MG63 (cell line): Measurements from ENCODE around the gene MARK4. TPM values are rescaled to one million over a fixed set of nuclear protein-coding genes. Genes with fewer than 3 reads are reported as not detected.
A peak's percentile ranks its signal among the peaks of the same experiment; 100 is the strongest.
"Not testable (repeated sequence)": the region's sequence is repeated elsewhere in the genome, so short reads cannot be mapped to it uniquely, and the experiment has no call there.

Experiments
- DNase-seq: peaks from one replicate; pipeline ENCODE4 v3.0.0-alpha.2; 2020
- H3K27me3 ChIP-seq: fragments of 250-450 bp; sonication (Bioruptor Pico); 2 replicates; pipeline ENCODE4 v1.5.1; 2020; ENCODE audit warnings: mild to moderate bottlenecking, moderate library complexity
- H3K36me3 ChIP-seq: fragments of 250-450 bp; sonication (Bioruptor Pico); 2 replicates; pipeline ENCODE4 v1.5.1; 2020; ENCODE audit warnings: mild to moderate bottlenecking, moderate library complexity
- H3K4me3 ChIP-seq: fragments of 250-450 bp; sonication (Bioruptor Pico); 2 replicates; pipeline ENCODE4 v1.5.1; 2020; ENCODE audit warnings: mild to moderate bottlenecking, moderate library complexity
- H3K9me3 ChIP-seq: fragments of 250-450 bp; sonication (Bioruptor Pico); 2 replicates; pipeline ENCODE4 v1.5.1; 2020; ENCODE audit warnings: mild to moderate bottlenecking, moderate library complexity
- total RNA-seq: library from RNA; depleted of rRNA; stranded (reverse); fragments of >200 nt; shearing (Covaris generic); gene quantifications from 2 replicates; pipeline ENCODE4 v1.2.3, GENCODE V29; 2014; ENCODE audit warnings: low replicate concordance; rRNA removed

MARK4 gene
- total RNA-seq: 10.1 and 12.0 TPM in 2 replicates

DNA sequence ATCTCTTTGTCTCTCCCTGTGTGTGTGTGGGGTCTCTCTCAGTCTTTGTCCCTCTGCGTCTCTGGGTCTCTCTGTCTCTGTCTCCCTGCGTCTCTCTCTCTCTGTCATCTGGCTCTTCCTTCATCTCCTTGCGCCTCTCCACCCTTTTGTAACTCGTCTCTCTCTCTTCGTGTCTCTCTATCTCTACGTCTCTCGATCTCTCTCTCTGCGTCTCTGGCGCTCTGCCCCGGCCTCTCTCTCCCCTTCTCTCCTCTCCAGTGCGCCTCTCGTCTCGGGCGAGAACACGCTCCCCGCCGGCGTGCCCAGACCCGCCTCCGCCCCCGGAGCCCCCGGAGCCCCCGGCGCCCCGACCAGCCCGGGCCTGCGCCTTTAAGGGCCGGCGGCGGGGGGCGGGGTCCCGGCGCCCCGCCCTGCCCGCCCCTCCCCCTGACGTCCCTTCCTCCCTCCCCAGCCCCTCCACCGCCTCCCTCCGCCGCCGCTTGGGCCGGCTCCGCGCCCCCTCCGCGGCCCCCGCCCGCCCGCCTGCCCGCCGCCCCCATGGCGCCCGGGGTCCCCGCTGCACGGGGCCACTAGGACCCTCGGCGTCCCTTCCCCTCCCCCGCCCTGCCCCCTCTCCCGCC, at the start of gene MARK4:
Gene MARK4 (plus strand): TSS at position 440 of the 620 bp plus-strand sequence. CDS start 318 bp downstream, outside the sequence.
- peak within 1 kb of the TSS; percentile 83 for H3K4me3 ChIP-seq
- peak; percentile 54 for DNase-seq
- H3K27me3 ChIP-seq: no peaks in the 10 kb centered on the region

DNA sequence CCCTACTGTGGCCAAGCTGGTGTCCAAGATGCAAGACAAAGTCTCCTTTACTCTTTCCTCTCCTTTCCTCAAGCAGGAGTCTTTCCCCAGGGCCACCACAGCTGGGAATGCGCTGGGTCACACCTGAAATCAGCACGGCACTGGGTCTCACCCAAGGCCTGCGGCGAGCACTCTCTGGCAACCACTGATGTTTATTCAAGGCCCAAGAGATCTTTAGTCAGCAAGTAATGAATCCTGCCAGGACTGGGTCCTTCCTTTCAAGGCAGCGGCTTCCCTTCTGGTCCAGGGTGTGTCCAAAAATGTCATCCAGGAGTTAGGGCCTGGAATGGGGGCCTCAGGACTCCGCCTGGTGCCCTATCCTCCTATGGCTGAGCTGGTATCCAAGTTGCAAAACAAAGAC, 48.4 kb upstream of the MARK4 start:
- no peaks in the 10 kb centered on the region for H3K36me3 ChIP-seq
- DNase-seq: peak; percentile 45
- no peak overlapping the region for H3K4me3 ChIP-seq
- H3K27me3 ChIP-seq: peaks cover 4% of the 10 kb centered on the region; the same call in 1 of the 2 replicates
- no peaks in the 10 kb centered on the region for H3K9me3 ChIP-seq

More for the DNA sequence above, at the start of gene MARK4:
- no peaks in the 10 kb centered on the region for H3K9me3 ChIP-seq
- peaks cover 21% of the 10 kb centered on the region for H3K36me3 ChIP-seq

DNA sequence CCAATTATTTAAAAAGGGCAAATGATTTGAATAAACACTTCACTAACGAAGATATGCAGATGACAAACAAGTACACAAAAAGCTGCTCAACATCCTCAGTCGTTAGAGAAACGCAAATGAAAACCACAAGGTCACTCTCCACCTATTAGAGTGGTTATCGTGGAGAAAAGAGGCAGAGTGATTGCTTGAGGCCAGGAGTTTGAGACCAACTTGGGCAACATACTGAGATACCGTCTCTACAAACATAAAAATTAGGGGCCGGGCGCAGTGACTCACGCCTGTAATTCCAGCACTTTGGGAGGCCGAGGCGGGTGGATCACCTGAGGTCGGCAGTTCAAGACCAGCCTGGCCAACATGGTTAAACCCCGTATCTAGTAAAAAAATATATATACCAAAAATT, 45.3 kb upstream of the MARK4 start:
- H3K36me3 ChIP-seq: no peaks in the 10 kb centered on the region
- no peaks in the 10 kb centered on the region for H3K9me3 ChIP-seq
- DNase-seq: no peak
- no peaks in the 10 kb centered on the region for H3K27me3 ChIP-seq
- H3K4me3 ChIP-seq: no peak overlapping the region

DNA sequence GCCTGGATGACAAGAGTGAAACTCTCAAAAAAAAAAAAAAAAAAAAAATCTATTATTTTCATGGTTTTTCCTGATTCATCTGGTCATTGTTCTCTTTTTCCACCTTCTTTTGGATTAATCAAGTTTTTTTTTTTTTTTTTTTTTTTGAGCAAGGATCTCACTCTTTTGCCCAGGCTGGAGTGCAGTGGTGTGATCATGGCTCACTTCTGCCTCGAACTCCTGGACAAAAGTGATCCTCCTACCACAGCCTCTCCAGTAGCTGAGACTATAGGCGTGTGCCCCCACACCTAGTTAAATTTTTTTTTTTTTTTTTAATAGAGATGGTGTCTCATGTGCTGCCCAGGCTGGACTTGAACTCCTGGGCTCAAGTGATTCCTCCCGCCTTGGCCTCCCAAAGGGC, 44.7 kb upstream of the MARK4 start:
- no peak overlapping the region for H3K4me3 ChIP-seq
- DNase-seq: no peak
- H3K9me3 ChIP-seq: no peaks in the 10 kb centered on the region
- no peaks in the 10 kb centered on the region for H3K27me3 ChIP-seq
- H3K36me3 ChIP-seq: no peaks in the 10 kb centered on the region

DNA sequence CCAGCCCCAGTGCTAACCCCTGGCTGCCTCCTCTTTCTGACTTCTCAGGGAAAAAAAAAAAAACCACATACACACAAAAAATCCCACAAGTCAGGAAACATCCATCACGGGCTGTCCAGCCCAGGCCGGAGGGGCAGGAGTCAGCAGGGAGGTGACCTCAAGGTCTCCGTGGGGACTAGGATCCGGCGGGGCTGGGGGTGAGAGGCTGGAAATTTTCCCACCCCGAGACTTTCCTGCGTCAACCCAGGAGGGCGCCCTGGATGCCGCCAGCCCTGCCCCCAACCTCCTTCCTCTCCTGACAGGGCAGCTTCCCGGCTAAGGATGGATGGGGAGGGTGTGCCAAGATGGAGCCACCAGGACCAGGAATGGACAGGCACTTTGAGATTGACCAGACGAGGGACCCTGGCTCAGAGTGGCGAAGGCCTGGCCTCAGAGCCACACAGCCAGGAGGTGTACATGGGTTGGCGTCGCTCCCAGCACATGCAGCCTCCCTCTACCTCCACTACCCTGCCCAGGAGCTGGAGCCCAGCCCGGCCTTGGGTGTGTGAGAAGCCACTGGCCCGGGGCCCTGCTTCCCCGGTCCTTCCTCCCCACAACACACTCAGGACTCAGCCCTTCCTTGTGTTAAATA, 39.2 kb upstream of the MARK4 start:
- Histone ChIP-seq H3K36me3 (no peaks in the 10 kb centered on the region), H3K27me3 (no peaks in the 10 kb centered on the region; the same call in 1 of the 2 replicates), H3K9me3 (no peaks in the 10 kb centered on the region), H3K4me3 (no peak overlapping the region)
- DNase-seq: no peak

DNA sequence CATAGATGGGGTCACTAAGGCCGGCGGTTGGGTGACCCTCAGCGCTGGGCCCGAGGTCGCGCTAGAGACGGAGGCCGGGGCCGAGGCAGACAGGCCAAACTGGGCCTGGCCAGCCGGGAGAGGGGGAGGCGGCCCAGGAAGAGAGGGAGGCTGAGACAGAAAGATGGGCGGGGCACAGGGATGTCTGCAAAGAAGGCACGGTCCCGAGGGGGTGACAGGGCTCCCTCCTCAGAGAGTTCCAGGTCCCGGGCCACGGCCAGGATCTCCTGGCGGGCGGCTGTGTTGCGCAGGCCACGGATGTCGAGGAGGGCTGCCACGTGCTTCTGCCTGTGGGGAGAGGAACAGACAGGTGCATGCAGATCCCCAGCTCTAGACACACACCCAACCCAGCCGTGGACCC, 38.0 kb upstream of the MARK4 start:
- Histone ChIP-seq H3K27me3 (no peaks in the 10 kb centered on the region; the same call in 1 of the 2 replicates), H3K36me3 (no peaks in the 10 kb centered on the region), H3K9me3 (no peaks in the 10 kb centered on the region), H3K4me3 (no peak overlapping the region)
- DNase-seq: no peak

DNA sequence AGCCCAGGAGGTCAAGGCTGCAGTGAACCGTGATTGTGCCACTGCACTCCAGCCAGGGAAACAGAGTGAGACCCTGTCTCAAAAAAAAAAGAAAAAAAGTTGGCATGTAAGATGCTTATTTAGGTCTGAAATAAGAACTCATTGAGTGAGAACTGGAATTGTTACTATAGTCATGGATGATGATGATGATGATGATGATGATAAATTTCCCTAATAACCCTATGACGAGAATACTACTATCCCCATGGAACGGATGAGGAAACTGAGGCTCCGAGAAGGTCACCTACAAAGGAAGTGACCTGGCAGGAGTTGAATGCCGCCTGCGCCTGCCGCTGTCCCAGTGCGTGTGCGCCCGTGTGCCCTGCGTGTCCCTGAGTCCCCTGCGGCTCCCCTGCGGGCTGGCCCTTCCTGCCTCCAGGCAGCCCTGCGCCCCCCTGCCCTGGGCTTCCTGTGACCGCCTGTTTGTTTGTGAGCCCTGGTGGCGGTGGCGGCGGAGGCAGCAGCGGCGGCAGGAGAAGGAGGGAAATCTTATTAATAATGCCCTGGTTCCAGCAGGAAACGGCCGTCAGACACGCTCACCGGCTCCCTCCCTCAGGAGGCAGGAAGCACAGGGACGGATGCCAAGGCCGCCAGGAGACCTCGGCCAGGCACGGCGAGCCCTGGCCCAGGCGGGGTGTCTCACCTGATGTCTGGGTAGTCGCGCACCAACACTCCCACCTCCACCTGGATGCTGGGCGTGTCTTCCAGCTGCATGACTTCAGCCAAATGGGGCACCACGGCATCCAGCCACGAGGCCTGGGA, 35.5 kb upstream of the MARK4 start:
- no peak overlapping the region for H3K4me3 ChIP-seq
- H3K36me3 ChIP-seq: no peaks in the 10 kb centered on the region
- H3K9me3 ChIP-seq: no peaks in the 10 kb centered on the region
- DNase-seq: no peak
- H3K27me3 ChIP-seq: no peaks in the 10 kb centered on the region; the same call in 1 of the 2 replicates

DNA sequence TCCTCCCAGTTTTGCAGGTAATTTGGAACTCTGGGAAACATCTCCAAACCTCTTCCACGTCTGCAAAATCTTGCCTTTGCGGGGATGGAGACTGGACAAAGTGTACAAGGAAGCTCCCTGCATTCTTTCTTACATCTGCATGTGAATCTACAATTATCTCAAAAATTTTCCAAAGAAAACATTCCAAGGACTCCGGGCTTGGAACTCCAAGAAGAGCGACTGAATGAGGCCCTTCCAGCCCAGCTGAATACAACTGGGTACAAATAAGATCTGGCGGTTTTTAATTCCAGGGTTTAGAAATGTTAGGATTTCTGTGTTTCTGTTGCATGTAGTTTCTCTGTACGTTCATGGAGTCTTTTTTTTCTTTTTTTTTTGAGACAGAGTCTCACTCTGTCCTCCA, 34.4 kb upstream of the MARK4 start:
- Histone ChIP-seq H3K4me3 (no peak overlapping the region), H3K36me3 (no peaks in the 10 kb centered on the region), H3K9me3 (no peaks in the 10 kb centered on the region), H3K27me3 (no peaks in the 10 kb centered on the region; the same call in 1 of the 2 replicates)
- DNase-seq: no peak

DNA sequence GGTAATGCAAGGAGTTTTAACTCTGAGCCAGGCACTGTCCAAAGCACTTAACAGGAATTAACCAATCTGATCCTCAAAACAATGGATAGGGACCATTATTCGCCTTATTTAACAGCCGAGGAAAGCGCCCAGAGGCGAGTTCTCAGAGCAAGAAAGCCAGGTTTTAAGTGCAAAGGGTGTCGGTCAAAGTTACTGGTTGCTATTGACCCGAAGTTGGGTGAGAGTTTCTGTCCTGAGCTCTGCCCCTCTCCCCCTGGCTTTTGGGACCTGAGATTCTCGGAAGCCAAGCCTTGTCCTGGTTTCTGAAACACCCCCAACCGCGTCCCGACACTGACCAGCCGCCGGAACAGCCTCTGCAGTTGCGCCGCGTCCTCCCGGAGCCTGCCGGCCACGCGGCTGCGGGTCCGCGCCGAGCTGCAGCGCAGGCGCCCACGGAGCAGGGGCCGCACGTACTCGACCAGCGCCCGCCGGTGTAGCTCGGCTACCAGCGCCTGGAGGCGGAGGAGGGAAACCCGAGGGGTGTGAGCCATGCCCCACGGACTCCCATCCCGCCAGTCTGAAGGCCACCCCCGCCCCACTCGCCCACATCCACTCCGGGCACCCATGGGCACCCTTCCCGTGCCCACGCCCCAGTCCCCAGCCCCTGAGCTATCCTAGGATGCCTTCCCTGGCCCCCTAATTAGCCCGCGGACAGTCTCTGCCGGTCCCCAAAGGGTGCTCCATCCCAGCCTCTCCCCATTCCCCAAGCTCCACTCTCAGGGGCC, 33.7 kb upstream of the MARK4 start:
- H3K9me3 ChIP-seq: no peaks in the 10 kb centered on the region
- H3K27me3 ChIP-seq: no peaks in the 10 kb centered on the region; the same call in 1 of the 2 replicates
- DNase-seq: no peak
- H3K4me3 ChIP-seq: no peak overlapping the region
- no peaks in the 10 kb centered on the region for H3K36me3 ChIP-seq

DNA sequence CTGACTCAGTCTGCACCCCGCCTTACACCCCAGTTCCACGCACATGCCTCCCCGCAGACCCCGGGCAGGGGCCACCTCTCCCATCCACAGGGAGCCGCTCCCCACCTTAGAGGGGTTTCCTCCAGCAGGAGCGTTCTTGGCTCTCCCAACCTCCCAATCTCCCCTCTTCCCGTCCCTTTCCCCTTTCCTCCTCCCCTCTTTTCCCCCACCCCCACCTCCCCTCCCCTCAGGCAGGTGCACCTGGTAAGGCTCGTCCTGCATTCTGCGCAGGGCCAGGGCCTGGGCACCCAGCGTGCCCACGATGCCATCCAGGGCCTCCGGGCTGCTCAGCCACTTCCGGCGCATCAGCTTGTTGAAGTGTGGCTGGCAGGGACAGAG, 33.1 kb upstream of the MARK4 start:
- H3K4me3 ChIP-seq: no peak overlapping the region
- H3K27me3 ChIP-seq: no peaks in the 10 kb centered on the region; the same call in 1 of the 2 replicates
- H3K36me3 ChIP-seq: no peaks in the 10 kb centered on the region
- no peak for DNase-seq
- H3K9me3 ChIP-seq: no peaks in the 10 kb centered on the region

DNA sequence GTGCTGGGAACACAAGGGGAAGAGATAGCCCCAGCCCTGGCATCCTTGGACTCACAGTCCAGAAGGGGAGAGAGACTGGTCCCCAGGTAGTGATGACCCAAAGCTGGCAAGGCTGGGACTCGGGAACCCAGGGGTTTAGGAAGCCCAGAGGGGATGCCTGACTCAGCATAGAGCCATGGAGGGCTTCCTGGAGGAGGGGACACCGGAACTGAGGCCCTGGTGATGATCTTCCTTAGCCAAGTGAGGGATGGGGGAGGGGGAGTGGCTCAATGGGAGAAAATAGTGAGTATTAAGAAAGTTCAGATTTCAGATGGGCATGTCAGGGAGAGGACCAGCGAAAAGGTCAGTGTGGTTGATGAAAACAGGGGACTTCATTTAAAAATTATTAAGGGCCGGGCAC, 32.6 kb upstream of the MARK4 start:
- Histone ChIP-seq H3K9me3 (no peaks in the 10 kb centered on the region), H3K36me3 (no peaks in the 10 kb centered on the region), H3K27me3 (no peaks in the 10 kb centered on the region; the same call in 1 of the 2 replicates), H3K4me3 (no peak overlapping the region)
- no peak for DNase-seq

DNA sequence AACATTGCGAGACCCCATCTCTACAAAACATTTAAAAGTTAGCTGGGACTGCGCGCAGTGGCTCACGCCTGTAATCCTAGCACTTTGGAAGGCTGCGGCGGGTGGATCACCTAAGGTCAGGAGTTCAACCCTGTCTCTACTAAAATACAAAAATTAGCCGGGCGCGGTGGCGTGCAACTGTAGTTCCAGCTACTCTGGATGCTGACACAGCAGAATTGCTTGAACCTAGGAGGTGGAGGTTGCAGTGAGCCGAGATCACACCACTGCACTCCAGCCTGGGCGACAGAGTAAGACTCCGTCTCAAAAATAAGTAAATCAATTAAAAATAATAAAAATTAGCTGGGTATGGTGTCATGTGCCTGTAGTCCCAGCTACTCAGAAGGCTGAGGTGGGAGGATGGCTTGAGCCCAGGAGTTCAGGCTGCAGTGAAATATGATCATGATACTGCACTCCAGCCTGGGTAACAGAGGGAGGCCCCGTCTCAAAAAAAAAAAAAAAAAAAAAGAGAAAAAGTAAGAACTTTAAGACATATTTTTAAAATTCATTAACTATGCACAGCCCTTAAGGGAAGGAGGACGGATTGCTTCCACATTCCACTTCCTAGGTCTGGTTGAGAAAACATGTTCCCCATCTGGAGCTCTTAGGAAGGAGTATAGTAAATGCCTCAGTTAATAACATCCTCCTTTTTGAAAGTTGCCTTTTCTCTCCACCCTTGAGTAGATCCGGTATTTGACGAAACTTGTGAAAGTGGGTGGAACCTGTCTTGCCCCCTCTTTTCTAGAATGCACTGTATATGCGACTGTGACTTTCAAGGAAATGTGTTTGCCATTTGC, 31.9 kb upstream of the MARK4 start:
- Histone ChIP-seq H3K4me3 (no peak overlapping the region), H3K36me3 (no peaks in the 10 kb centered on the region), H3K27me3 (no peaks in the 10 kb centered on the region; the same call in 1 of the 2 replicates), H3K9me3 (no peaks in the 10 kb centered on the region)
- no peak for DNase-seq

DNA sequence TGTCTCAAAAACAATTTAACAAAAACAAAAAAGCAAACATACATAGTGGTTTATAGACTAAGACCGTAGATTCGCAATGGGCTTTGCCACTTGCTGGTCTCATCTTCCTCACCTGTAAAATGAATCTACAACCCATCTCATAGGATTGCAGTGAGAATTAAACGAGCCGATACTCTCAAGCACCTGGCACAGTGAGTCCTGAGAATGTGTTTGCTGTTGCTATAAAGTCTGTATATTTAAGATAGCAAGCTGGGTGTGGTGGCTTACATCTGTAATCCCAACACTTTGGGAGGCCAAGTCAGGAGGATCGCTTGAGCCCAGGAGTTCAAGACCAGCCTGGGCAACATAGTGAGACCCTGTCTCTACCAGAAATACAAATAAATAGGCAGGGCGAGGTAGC, 28.3 kb upstream of the MARK4 start:
- H3K27me3 ChIP-seq: no peaks in the 10 kb centered on the region
- no peaks in the 10 kb centered on the region for H3K9me3 ChIP-seq
- no peaks in the 10 kb centered on the region for H3K36me3 ChIP-seq
- no peak overlapping the region for H3K4me3 ChIP-seq
- DNase-seq: no peak

DNA sequence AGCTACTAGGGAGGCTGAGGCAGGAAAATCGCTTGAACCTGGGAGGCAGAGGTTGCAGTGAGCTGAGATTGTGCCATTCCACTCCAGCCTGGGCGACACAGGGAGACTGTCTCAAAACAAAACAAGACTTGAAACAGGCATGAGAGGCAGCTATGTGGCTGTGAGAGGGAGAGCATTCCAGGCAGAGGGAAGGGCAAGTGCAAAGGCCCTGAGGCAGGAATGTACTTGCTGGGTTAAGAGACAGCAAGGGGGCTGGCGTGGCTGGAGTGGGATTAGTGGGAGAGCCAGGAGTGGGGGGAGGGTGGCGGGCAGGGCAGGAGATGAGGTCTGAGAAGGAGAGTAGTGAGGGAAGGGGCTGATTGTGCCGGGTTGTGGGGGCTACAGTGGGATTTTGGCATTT, 27.2 kb upstream of the MARK4 start:
- H3K9me3 ChIP-seq: no peaks in the 10 kb centered on the region

DNA sequence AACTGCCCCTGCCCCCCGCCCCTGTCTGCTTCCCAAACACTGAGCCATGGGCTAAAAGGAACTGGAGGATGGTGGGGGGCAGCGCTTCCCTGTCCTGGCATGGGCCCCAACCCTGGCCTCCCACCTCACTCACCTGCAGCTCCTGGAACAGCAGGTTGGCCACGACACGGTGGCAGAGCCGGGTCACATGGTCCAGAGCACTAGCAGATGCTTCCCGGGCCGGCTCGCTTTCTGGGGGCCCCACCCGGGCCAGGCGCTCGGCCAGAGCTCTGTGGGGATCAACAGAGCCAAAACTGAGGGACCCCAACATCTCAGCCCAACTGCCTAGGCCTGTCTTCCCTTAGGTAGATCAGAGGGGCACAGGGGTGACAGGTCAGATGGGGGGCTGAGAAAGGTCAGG, 26.4 kb upstream of the MARK4 start:
- Histone ChIP-seq H3K9me3 (no peaks in the 10 kb centered on the region), H3K27me3 (no peaks in the 10 kb centered on the region), H3K4me3 (no peak overlapping the region), H3K36me3 (no peaks in the 10 kb centered on the region)
- no peak for DNase-seq

More for the DNA sequence above, 27.2 kb upstream of the MARK4 start:
- H3K27me3 ChIP-seq: no peaks in the 10 kb centered on the region
- DNase-seq: no peak
- H3K36me3 ChIP-seq: no peaks in the 10 kb centered on the region
- no peak overlapping the region for H3K4me3 ChIP-seq

DNA sequence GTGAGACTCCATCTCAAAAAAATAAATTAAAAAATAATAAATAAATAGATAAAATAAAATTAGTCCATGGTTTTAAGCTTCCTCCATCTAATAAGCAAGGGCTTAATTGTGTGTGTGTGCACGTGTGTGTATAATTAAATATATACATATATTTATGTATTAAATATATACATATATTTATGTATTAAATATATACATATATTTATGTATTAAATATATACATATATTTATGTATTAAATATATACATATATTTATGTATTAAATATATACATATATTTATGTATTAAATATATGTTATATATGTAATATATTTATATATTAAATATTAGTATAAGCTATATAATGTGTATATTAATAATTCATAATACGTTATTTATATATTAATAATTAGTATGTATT, 22.0 kb upstream of the MARK4 start:
- H3K4me3 ChIP-seq, DNase-seq, H3K27me3 ChIP-seq, H3K36me3 ChIP-seq, H3K9me3 ChIP-seq: not testable (repeated sequence)
